Endothelial cell of umbilical vein (primary cell): Measurements from ENCODE around the gene NEK6. TPM values are rescaled to one million over a fixed set of nuclear protein-coding genes. Genes with fewer than 3 reads are reported as not detected.

ENCODE experiments used
- BruUV-seq: library from RNA; stranded (reverse); fragments of 400-500 nt; replicated peaks from 2 replicates; lab custom pipeline; 2021; lab: Mats Ljungman, UMichigan
- CTCF ChIA-PET: fragments of 300-600, 350-600 bp; sonication (Branson Sonifier 250); formaldehyde crosslinking; loops from one replicate; lab custom pipeline; 2021; ENCODE audit warnings: antibody characterized with exemption, inconsistent platforms; lab: Charles Lee
- POLR2A ChIA-PET: fragments of 300-600, 350-600 bp; sonication (Branson Sonifier 250); formaldehyde crosslinking; loops from one replicate; lab custom pipeline; 2021; ENCODE audit warnings: antibody characterized with exemption, inconsistent platforms; lab: Charles Lee
- DNase-seq: peaks from one replicate; pipeline ENCODE4 v3.0.0-alpha.2; 2011; ENCODE audit warnings: low read depth, low spot score
- FAIRE-seq: peaks from 2 replicates; lab custom pipeline; 2011; peaks lifted over from hg19 to GRCh38; lab: Jason Lieb, UNC
- H2AFZ ChIP-seq: 2 replicates; pipeline ENCODE4 v1.6.0; 2012; ENCODE audit warnings: low read depth, low read length, control low read depth, inconsistent platforms
- H3K27ac ChIP-seq: 2 replicates; pipeline ENCODE4 v1.5.1; 2011; ENCODE audit warnings: low read depth, mild to moderate bottlenecking, control low read depth, low read length, moderate library complexity; ENCODE audit not compliant: insufficient read depth
- H3K27me3 ChIP-seq, 2 experiments: 2 replicates each; pipeline versions ENCODE4 v1.6.0 to v1.6.1; 2011; ENCODE audit warnings: low read length in 2 of 2, mixed read lengths in 1 of 2; ENCODE audit not compliant: control insufficient read depth in 2 of 2, insufficient read depth in 2 of 2
- H3K36me3 ChIP-seq, 2 experiments: 2 replicates in 1 of 2; 3 replicates in 1 of 2; pipeline ENCODE4 v1.5.1; 2011; ENCODE audit warnings: low read length in 2 of 2, mild to moderate bottlenecking in 1 of 2, moderate library complexity in 1 of 2; ENCODE audit not compliant: control insufficient read depth in 2 of 2, insufficient read depth in 2 of 2; ENCODE audit errors: extremely low read depth in 1 of 2
- H3K4me1 ChIP-seq: 3 replicates; pipeline ENCODE4 v1.5.1; 2011; ENCODE audit warnings: mild to moderate bottlenecking, low read length; ENCODE audit not compliant: control insufficient read depth, insufficient read depth; ENCODE audit errors: extremely low read depth
- H3K4me2 ChIP-seq: 2 replicates; pipeline ENCODE4 v1.6.1; 2011; ENCODE audit warnings: low read length, control low read depth, mixed read lengths; ENCODE audit not compliant: insufficient read depth
- H3K4me3 ChIP-seq, 3 experiments: fragments of 200-600 bp in 1 of 3; sonication (generic), shearing (Covaris generic) in 1 of 3; replicated peaks in 1 of 3; 2 replicates each; pipeline ENCODE4 v1.5.1; 2011 to 2016; ENCODE audit warnings: control low read depth in 3 of 3, low read length in 3 of 3, mild to moderate bottlenecking in 2 of 3, inconsistent platforms in 1 of 3, low read depth in 1 of 3, moderate library complexity in 1 of 3; ENCODE audit not compliant: insufficient read depth in 1 of 3
- H3K79me2 ChIP-seq: 2 replicates; pipeline ENCODE4 v1.6.0; 2012; ENCODE audit warnings: low read length, inconsistent platforms; ENCODE audit not compliant: control insufficient read depth, insufficient read depth
- H3K9ac ChIP-seq: replicated peaks from 2 replicates; pipeline ENCODE3; 2011; ENCODE audit warnings: low read length, control low read depth; ENCODE audit not compliant: insufficient read depth; ENCODE audit errors: extremely low read depth
- H3K9me1 ChIP-seq: replicated peaks from 3 replicates; pipeline ENCODE4 v1.6.0; 2011; ENCODE audit warnings: mild to moderate bottlenecking, low read length; ENCODE audit not compliant: control insufficient read depth, insufficient read depth; ENCODE audit errors: extremely low read depth
- H3K9me3 ChIP-seq: replicated peaks from 2 replicates; pipeline ENCODE4 v1.5.1; 2012; ENCODE audit warnings: low read length, inconsistent platforms; ENCODE audit not compliant: control insufficient read depth, insufficient read depth
- H4K20me1 ChIP-seq: replicated peaks from 2 replicates; pipeline ENCODE3; 2011; ENCODE audit warnings: mild to moderate bottlenecking, low read length; ENCODE audit not compliant: control insufficient read depth, insufficient read depth; ENCODE audit errors: extremely low read depth
- EZH2 ChIP-seq: IDR thresholded peaks from 2 replicates; pipeline ENCODE4 v1.6.1; 2012; ENCODE audit warnings: borderline replicate concordance, low read depth, mild to moderate bottlenecking, moderate library complexity, low read length, inconsistent platforms; ENCODE audit not compliant: severe bottlenecking
- FOS ChIP-seq: IDR thresholded peaks from 2 replicates; pipeline ENCODE4 v1.6.1; 2011; ENCODE audit warnings: mild to moderate bottlenecking, low read length, moderate library complexity, borderline replicate concordance; ENCODE audit not compliant: insufficient read depth
- GATA2 ChIP-seq: IDR thresholded peaks from 2 replicates; pipeline ENCODE4 v1.7.0; 2011; ENCODE audit warnings: low read depth, mild to moderate bottlenecking, moderate library complexity, mixed read lengths, low read length; ENCODE audit not compliant: insufficient read length, insufficient read depth
- JUN ChIP-seq: IDR thresholded peaks from 2 replicates; pipeline ENCODE4 v1.6.1; 2011; ENCODE audit warnings: borderline replicate concordance, low read depth; ENCODE audit not compliant: insufficient read length, insufficient read depth
- MYC ChIP-seq: IDR thresholded peaks from one replicate; pipeline ENCODE4 v1.6.1; 2011; ENCODE audit warnings: mild to moderate bottlenecking, low read depth, low read length
- POLR2A ChIP-seq: IDR thresholded peaks from 2 replicates; pipeline ENCODE4 v1.6.1; 2012; ENCODE audit warnings: low read depth, mild to moderate bottlenecking, control low read depth, low read length
- POLR2AphosphoS5 ChIP-seq: IDR thresholded peaks from 2 replicates; pipeline ENCODE4 v1.6.1; 2012; ENCODE audit warnings: low read depth, mild to moderate bottlenecking, control low read depth, low read length, moderate library complexity; ENCODE audit not compliant: insufficient read depth
- dilution Hi-C: fragments of 300-500 bp; cut with MboI; formaldehyde crosslinking; loops from one replicate; pipeline ENCODE4 v1.15.0; 2019; ENCODE audit warnings: low sequenced_read_pairs; ENCODE audit not compliant: extremely low pct_ligation_motif_present
- intact Hi-C: fragments of 100-400 bp; cut with micrococcal nuclease; formaldehyde crosslinking; loops from one replicate; pipeline ENCODE4 v1.10.0; 2022
- polyA plus RNA-seq, 4 experiments: library from polyadenylated mRNA; depleted of rRNA in 3 of 4; stranded (reverse) in 3 of 4; unstranded in 1 of 4; fragments of >200 nt; gene quantifications; 2 replicates each; pipeline versions ENCODE4 v1.2.1 to v1.2.3, GENCODE V29; 2011 to 2012; ENCODE audit warnings: missing spikeins in 1 of 4
- total RNA-seq: library from RNA; stranded (reverse); gene quantifications from 2 replicates; pipeline ENCODE4 v1.2.3, GENCODE V29; 2021
- TF ChIP-seq, protein P1 (sequence below), 2 donors: IDR thresholded peaks; 1 replicate in 1 of 2; 2 replicates in 1 of 2; pipeline ENCODE4 v1.5.1; 2011; ENCODE audit warnings: low read length in 2 of 2, mild to moderate bottlenecking in 2 of 2, moderate library complexity in 2 of 2, control low read depth in 1 of 2, inconsistent platforms in 1 of 2, low read depth in 1 of 2; ENCODE audit not compliant: insufficient read depth in 1 of 2; ENCODE audit errors: extremely low read depth in 1 of 2
- TF ChIP-seq, protein P2 (sequence below): IDR thresholded peaks from 2 replicates; pipeline ENCODE4 v1.6.1; 2011; ENCODE audit not compliant: insufficient read depth, insufficient read length

NEK6 gene
- total and polyA plus RNA-seq, 2 donors (not counting 3 experiments of a cell fraction or from before 2014, with no cell fraction given): 64.3 to 67.1 TPM

- Histone ChIP-seq H3K4me1 (peaks cover 78% of the 10 kb centered on the region), H3K9me3 (no peaks in the 10 kb centered on the region), H3K4me3 (no peak overlapping the region), H2AFZ (no peak overlapping the region), H3K9me1 (no peaks in the 10 kb centered on the region), H3K36me3 (no peaks in the 10 kb centered on the region), H3K9ac (no peak overlapping the region), H3K79me2 (peaks cover 80% of the 10 kb centered on the region), H4K20me1 (no peaks in the 10 kb centered on the region), H3K4me2 (no peak overlapping the region), H3K27me3 (no peaks in the 10 kb centered on the region), H3K27ac (peak overlapping the region; percentile 92)
- FAIRE-seq (no peak), DNase-seq (no peak)
- CTCF ChIA-PET: interaction anchor here (1.0 kb wide), 1 partner anchor 157 kb away, joined by 3 read pairs; no protein-coding TSS in a partner anchor
- intact Hi-C loops: no loop called here
- no TSS peak for BruUV-seq
- TF ChIP-seq POLR2A (no peak), JUN (no peak), EZH2 (no peak), MYC (no peak), FOS (no peak), GATA2 (no peak), POLR2AphosphoS5 (no peak)
- TF ChIP-seq, protein P1, sequence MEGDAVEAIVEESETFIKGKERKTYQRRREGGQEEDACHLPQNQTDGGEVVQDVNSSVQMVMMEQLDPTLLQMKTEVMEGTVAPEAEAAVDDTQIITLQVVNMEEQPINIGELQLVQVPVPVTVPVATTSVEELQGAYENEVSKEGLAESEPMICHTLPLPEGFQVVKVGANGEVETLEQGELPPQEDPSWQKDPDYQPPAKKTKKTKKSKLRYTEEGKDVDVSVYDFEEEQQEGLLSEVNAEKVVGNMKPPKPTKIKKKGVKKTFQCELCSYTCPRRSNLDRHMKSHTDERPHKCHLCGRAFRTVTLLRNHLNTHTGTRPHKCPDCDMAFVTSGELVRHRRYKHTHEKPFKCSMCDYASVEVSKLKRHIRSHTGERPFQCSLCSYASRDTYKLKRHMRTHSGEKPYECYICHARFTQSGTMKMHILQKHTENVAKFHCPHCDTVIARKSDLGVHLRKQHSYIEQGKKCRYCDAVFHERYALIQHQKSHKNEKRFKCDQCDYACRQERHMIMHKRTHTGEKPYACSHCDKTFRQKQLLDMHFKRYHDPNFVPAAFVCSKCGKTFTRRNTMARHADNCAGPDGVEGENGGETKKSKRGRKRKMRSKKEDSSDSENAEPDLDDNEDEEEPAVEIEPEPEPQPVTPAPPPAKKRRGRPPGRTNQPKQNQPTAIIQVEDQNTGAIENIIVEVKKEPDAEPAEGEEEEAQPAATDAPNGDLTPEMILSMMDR (IDR thresholded peaks at IDR 0.05; ENCODE audit: extremely low read depth in 1 of 2, insufficient read depth in 1 of 2, low read depth in 1 of 2, low read length in 2 of 2): no peak
- TF ChIP-seq, protein P2, sequence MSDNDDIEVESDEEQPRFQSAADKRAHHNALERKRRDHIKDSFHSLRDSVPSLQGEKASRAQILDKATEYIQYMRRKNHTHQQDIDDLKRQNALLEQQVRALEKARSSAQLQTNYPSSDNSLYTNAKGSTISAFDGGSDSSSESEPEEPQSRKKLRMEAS: no peak
- dilution Hi-C loops: no loop called here
- POLR2A ChIA-PET: no interaction called here
Measured at GRCh38 chr9:124283228-124283814, 25.6 kb downstream of the NEK6 start.
